K562 (cell line): ENCODE data around the gene LRRC26. TPM values are rescaled to one million over a fixed set of nuclear protein-coding genes. Genes with fewer than 3 reads are reported as not detected.
A peak's percentile ranks its signal among the peaks of the same experiment; 100 is the strongest.

Experiments
- CBFB ChIP-seq: sonication (generic); formaldehyde crosslinking; IDR thresholded peaks from 2 replicates; pipeline ENCODE4 v1.4.0; 2020; ENCODE audit warnings: mild to moderate bottlenecking, missing genetic modification reagents
- CHD1 ChIP-seq: fragments of 200-600 bp; sonication (generic); IDR thresholded peaks from one replicate; pipeline ENCODE4 v1.6.1; 2012; ENCODE audit warnings: mild to moderate bottlenecking, moderate library complexity, low read length, inconsistent platforms
- E2F4 ChIP-seq: sonication (generic); formaldehyde crosslinking; IDR thresholded peaks from 2 replicates; pipeline ENCODE4 v1.8.0; 2022; ENCODE audit warnings: mild to moderate bottlenecking, low read depth, missing genetic modification reagents
- ELF2 ChIP-seq: fragments of 250-450 bp; sonication (Bioruptor Pico); IDR thresholded peaks from 2 replicates; pipeline ENCODE4 v1.5.0; 2021; ENCODE audit warnings: mild to moderate bottlenecking
- LARP7 ChIP-seq: fragments of 450-650 bp; IDR thresholded peaks from 2 replicates; pipeline ENCODE4 v1.6.1; 2016
- NCOA4 ChIP-seq: fragments of 450-650 bp; IDR thresholded peaks from 2 replicates; pipeline ENCODE4 v1.6.1; 2018; ENCODE audit warnings: mild to moderate bottlenecking; ENCODE audit not compliant: partially characterized antibody
- POLR3G ChIP-seq: IDR thresholded peaks from 2 replicates; pipeline ENCODE4 v1.6.1; 2011; ENCODE audit not compliant: insufficient read length, insufficient replicate concordance; ENCODE audit errors: extremely low read depth
- PURB ChIP-seq: sonication (generic); formaldehyde crosslinking; IDR thresholded peaks from 2 replicates; pipeline ENCODE4 v1.9.0; 2021; ENCODE audit warnings: low read depth, mild to moderate bottlenecking, missing genetic modification reagents
- REST ChIP-seq, 2 experiments: fragments of 450-650 bp; formaldehyde crosslinking in 1 of 2; IDR thresholded peaks; 2 replicates each; pipeline versions ENCODE4 v1.4.0 to v1.6.1; 2014 to 2020; ENCODE audit warnings: mild to moderate bottlenecking in 2 of 2, borderline replicate concordance in 1 of 2, low read depth in 1 of 2
- TEAD2 ChIP-seq: fragments of 450-650 bp; IDR thresholded peaks from 2 replicates; pipeline ENCODE4 v1.6.1; 2016; ENCODE audit warnings: missing genetic modification characterization, control low read depth, missing compliant biosample characterization
- TSHZ1 ChIP-seq: fragments of 250-450 bp; sonication (Bioruptor Pico); IDR thresholded peaks from 2 replicates; pipeline ENCODE4 v1.4.0; 2020; ENCODE audit warnings: mild to moderate bottlenecking, moderate library complexity
- U2AF2 ChIP-seq: fragments of 200-400 bp; formaldehyde crosslinking; optimal IDR thresholded peaks from 2 replicates; pipeline ENCODE3; 2017; ENCODE audit warnings: low read depth, mild to moderate bottlenecking, low read length
- ZNF79 ChIP-seq: fragments of 250-450 bp; sonication (Bioruptor Pico); IDR thresholded peaks from 2 replicates; pipeline ENCODE4 v1.4.0; 2020; ENCODE audit warnings: low read depth, mild to moderate bottlenecking, moderate library complexity
- polyA plus RNA-seq, 8 experiments: library from polyadenylated mRNA; depleted of rRNA in 4 of 8; stranded (reverse) in 5 of 8; unstranded in 3 of 8; fragments of >200 nt; fragmentation: Nextera tagmentation in 2 of 8; fragmentation: Illumina TruSeq in 1 of 8; extraction: Ambion mirVana in 2 of 8; extraction: Trizol in 1 of 8; gene quantifications; 2 replicates each; pipeline versions ENCODE4 v1.2.1 to v1.2.3, GENCODE V29; 2011 to 2014; ENCODE audit warnings: inconsistent platforms in 1 of 8, missing spikeins in 1 of 8
- total RNA-seq, 7 experiments: library from RNA; depleted of rRNA in 6 of 7; stranded (reverse); fragments of >200 nt in 6 of 7; fragmentation: Illumina TruSeq in 2 of 7; extraction: Trizol in 2 of 7; gene quantifications; 2 replicates each; pipeline versions ENCODE4 v1.2.1 to v1.2.3, GENCODE V29; 2011 to 2021; ENCODE audit warnings: low replicate concordance in 1 of 7
- TF ChIP-seq, protein P1 (sequence below): fragments of 250-450 bp; sonication (Bioruptor Pico); IDR thresholded peaks from 2 replicates; pipeline ENCODE4 v1.8.0; 2022; ENCODE audit warnings: moderate library complexity, mild to moderate bottlenecking, inconsistent platforms

Gene LRRC26
- total and polyA plus RNA-seq, 9 of the 15 experiments (the other 6 are each of a cell fraction or from before 2014, with no cell fraction given): not detected

- TF ChIP-seq REST (IDR thresholded peaks at IDR 0.05; ENCODE audit: borderline replicate concordance): no peak
- TF ChIP-seq REST (CRISPR knock-in tag; IDR thresholded peaks at IDR 0.05; ENCODE audit: low read depth): no peak
- TF ChIP-seq CBFB (CRISPR knock-in tag): 0 out of 2 replicates have a peak, but pooled peaks have one; percentile 34
- TF ChIP-seq, protein P1, sequence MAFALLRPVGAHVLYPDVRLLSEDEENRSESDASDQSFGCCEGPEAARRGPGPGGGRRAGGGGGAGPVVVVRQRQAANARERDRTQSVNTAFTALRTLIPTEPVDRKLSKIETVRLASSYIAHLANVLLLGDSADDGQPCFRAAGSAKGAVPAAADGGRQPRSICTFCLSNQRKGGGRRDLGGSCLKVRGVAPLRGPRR (CRISPR knock-in tag): no peak
- no peak for TF ChIP-seq PURB
- no peak for TF ChIP-seq NCOA4
- TF ChIP-seq E2F4 (CRISPR knock-in tag): no peak
- no peak for TF ChIP-seq CHD1
- no peak for TF ChIP-seq TSHZ1 (CRISPR knock-in tag)
- TF ChIP-seq U2AF2: no peak
- no peak for TF ChIP-seq LARP7
- no peak for TF ChIP-seq ELF2 (CRISPR knock-in tag)
- no peak for TF ChIP-seq ZNF79 (CRISPR knock-in tag)
- TF ChIP-seq TEAD2 (tag): no peak
- TF ChIP-seq POLR3G: no peak
Measured at GRCh38 chr9:137127301-137128157, 42.3 kb downstream of the LRRC26 start (continued).
